HFF-Myc (cell line): Measurements from ENCODE around the gene GNPTAB.
"Not testable (repeated sequence)": the region's sequence is repeated elsewhere in the genome, so short reads cannot be mapped to it uniquely, and the experiment has no call there.

Experiments
- DNase-seq: peaks from one replicate; pipeline ENCODE4 v3.0.0-alpha.2; 2011; ENCODE audit warnings: low read depth; ENCODE audit errors: extremely low read depth
- H3K4me3 ChIP-seq: replicated peaks from 2 replicates; pipeline ENCODE4 v1.5.1; 2011; ENCODE audit warnings: low read depth, mild to moderate bottlenecking, control low read depth, low read length
- TF ChIP-seq, protein P1 (sequence below): IDR thresholded peaks from 2 replicates; pipeline ENCODE4 v1.5.1; 2012; ENCODE audit warnings: mild to moderate bottlenecking, low read depth, low read length, control low read depth; ENCODE audit errors: missing control alignments

GNPTAB gene

DNA sequence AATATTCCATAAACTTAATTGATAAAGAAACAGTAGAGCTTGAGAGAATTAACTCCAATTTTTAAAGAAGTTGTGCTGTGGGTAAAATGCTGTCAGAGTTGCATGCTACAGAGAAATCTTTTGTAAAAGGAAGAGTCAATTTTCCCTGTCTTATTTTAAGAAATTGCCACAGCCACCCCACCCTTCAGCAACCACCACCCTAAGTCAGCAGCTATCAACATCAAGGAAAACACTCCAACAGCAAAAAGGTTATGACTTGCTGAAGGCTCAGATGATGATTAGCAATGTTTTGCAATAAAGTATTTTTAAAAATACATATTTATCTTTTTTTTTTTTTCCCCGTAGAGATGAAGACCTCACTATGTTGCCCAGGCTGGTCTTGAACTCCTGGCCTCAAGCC, 40.2 kb upstream of the GNPTAB start:
- TF ChIP-seq, protein P1, sequence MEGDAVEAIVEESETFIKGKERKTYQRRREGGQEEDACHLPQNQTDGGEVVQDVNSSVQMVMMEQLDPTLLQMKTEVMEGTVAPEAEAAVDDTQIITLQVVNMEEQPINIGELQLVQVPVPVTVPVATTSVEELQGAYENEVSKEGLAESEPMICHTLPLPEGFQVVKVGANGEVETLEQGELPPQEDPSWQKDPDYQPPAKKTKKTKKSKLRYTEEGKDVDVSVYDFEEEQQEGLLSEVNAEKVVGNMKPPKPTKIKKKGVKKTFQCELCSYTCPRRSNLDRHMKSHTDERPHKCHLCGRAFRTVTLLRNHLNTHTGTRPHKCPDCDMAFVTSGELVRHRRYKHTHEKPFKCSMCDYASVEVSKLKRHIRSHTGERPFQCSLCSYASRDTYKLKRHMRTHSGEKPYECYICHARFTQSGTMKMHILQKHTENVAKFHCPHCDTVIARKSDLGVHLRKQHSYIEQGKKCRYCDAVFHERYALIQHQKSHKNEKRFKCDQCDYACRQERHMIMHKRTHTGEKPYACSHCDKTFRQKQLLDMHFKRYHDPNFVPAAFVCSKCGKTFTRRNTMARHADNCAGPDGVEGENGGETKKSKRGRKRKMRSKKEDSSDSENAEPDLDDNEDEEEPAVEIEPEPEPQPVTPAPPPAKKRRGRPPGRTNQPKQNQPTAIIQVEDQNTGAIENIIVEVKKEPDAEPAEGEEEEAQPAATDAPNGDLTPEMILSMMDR, result no peak
- no peak for DNase-seq
- H3K4me3 ChIP-seq, result no peak overlapping the region

DNA sequence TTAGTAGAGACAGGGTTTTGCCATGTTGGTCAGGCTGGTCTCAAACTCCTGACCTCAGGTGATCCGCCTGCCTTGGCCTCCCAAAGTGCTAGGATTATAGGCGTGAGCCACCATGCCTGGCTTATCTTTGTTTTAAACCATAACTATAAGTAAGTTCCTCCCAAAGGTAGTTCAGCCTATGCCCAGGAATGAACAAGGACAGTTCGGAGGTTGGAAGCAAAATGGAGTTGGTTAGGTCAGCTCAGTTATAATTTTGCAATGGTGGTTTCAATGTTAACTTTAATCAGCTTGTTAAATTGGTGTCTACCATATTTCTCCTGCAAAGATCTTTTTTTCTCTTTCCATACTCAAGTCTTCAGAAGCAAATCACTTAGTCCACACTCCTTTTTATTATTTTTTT, 36.9 kb upstream of the GNPTAB start:
- H3K4me3 ChIP-seq, result not testable (repeated sequence)

DNA sequence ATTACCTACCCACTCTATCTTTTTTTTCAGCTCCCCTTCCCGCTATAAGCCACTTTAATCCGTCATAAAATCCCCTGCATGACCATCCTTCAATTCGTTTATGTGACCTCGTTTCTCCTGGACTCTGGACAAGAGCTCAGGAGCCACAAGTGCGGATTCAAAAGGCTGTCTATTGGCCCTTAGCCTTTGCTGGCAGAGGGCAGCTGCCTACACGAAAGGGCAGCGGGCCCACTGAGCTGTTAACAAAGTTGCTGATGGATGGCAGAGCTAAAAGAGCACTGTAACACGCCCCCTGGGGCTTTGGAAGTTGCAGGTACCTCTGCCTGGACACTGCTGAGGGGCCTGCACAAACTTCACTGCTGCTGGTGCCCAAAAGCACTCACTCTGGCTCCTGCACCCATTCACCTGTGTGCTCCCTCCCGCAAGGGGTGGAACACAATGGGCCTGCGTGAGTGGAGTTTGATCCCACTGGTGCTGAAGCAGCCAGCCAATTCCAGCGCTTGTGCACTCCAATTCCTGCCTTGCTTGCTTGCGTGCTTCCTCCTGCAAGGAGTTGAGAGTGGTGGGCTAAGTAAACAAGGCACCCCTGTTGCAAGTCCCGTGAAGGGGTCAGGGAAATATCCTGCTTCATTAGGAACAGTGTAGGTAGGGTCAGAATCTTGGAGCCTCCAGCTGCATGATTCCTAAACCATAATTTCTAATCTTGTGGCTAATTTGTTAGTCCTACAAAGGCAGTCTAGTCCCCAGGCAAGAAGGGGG, 36.0 kb upstream of the GNPTAB start:
- TF ChIP-seq, protein P1, result no peak
- no peak overlapping the region for H3K4me3 ChIP-seq
- no peak for DNase-seq

More for the DNA sequence above, 36.9 kb upstream of the GNPTAB start:
- not testable (repeated sequence) for DNase-seq

DNA sequence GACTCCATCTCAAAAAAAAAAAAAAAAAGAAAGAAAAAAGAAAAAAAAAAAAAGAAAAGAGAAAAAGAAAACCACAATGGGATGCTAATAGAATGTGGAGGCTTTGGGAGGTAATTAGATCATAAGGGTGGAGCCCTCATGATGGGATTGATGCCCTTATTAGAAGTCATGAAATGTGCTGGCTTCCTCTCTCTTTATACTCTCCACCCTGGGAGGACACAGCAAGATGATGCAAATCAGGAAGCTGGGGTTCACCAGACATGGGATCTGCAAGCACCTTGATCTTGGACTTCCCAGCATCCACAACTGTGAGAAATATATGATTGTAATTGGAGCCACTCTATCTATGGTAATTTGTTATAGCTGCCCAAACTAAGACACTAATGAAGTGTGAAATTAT, 33.2 kb upstream of the GNPTAB start:
- DNase-seq, result no peak
- TF ChIP-seq, protein P1, result no peak
- H3K4me3 ChIP-seq, result no peak overlapping the region

DNA sequence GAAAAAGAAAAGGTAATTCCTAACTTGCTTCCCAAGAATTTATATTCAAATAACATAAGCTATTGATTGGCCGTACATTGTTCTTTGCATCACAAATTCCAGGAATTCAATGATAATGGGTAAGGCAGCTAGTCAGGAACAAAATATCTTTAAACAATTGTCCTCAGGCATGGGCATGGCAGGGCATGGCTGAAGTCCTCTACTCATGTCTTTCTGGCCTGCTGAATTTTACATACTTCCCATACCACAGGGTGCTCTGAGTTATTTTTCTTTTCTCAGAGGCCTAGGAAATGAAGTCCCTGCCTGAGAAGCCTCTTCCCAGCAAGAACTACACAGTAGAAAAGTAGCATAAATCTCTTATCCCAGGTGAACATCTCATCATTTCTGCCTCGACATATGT, 31.5 kb upstream of the GNPTAB start:
- DNase-seq, result no peak
- no peak overlapping the region for H3K4me3 ChIP-seq
- TF ChIP-seq, protein P1, result no peak

DNA sequence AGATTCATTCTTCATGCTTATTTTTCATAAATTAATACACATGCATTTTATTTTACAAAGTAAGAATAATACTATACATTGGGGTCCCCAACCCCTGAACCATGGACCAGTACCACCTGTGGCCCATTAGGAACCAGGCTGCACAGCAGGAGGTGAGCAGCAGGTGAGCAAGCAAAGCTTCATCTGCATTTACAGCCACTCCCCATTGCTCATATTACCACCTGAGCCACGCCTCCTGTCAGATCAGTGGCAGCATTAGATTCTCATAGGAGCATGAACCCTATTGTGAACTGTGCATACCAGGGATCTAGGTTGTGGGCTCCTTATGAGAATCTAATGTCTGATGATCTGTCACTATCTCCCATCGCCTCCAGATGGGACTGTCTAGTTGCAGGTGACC, 30.9 kb upstream of the GNPTAB start:
- not testable (repeated sequence) for H3K4me3 ChIP-seq, DNase-seq

DNA sequence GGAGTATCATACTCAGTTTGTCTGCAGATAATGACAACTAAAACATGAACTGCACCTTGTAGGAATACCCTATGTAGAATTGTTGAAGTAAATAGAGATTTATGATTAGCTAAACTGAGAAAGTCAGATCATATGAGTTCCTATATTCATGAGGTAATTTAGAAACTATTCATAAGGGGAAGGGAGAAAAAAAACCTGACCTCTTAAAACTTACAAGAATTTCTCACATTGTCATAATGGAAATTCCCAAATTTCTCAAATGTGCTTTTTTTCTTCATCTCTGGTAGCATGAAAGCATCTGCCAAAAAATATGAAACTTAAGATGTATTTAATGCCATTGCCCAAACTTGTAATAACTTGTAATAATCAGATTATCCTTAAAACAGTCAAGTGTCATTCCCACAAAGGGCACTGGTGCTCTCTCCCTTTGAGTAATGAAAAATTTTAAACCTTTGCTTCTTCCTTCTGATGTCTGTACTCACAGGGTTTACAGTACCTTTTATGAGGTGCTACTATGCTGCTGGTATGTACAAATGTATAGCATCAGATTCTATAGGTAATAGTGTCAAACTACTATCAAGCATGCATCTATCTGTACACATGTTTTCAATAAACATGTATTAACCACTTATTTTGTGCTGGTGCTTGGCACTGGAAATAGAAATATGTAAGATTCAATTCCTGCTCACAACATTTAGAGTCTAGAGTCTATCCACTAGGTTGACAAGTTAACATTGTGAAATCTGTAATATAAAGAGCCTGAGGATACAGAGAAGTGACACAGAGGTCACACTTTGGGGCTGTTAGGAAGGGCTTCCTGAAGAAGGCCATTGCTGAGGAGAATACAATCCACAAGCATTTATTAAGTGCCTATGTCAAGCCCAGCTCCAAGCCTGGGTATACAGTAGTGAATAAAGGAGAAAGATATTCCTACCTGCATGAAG, 29.2 kb upstream of the GNPTAB start:
- no peak for DNase-seq
- no peak overlapping the region for H3K4me3 ChIP-seq
- TF ChIP-seq, protein P1, result no peak

DNA sequence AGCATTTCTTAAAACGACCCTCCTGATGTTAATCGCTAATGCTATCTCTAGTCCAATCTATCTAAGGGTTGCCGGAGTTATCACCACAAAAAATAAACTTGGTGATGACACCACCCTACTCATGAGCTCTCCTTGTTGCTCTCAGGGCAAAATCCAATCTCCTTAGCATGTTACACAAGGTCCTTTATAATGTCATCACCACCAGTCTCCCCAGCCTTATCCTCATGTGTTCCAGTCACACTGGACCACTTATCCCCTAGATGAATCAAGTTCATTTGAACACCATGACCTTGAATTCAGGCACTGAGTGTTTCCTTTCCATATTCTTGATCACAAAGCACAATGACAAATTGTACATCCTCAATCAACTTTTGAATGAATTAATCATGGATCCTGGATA, 27.6 kb upstream of the GNPTAB start:
- no peak for DNase-seq
- TF ChIP-seq, protein P1, result no peak

More for the DNA sequence above, 27.6 kb upstream of the GNPTAB start:
- no peak overlapping the region for H3K4me3 ChIP-seq
